ENCODE data around the gene ELOA.

DNA sequence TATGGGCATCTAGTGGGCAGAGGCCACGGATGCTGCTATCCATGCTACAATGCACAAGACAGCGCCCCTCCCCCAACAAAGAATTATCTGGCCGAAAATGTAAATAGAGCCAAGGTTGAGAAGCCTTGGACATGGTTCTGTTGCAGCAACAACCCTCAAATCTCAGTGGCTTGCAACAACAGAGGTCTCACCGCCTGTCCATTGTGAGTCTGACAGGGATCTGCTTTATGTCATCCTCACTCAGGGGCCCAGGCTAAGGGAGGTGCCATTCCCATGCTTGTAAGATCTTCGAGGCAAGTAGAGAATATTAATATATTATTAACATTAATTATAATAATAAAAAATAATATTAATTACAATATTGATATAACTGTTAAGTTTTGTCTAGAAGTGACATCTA is 25.5 kb downstream of the ELOA start:
- TF ChIP-seq MAX (IDR thresholded peaks at IDR 0.05), result no peak
- TF ChIP-seq TAF1 (IDR thresholded peaks at IDR 0.05; ENCODE audit: low read depth), result no peak
- no peak for TF ChIP-seq FOXM1 (IDR thresholded peaks at IDR 0.05; ENCODE audit: borderline replicate concordance, low read depth)
- no peak for TF ChIP-seq EP300 (IDR thresholded peaks at IDR 0.05; ENCODE audit: borderline replicate concordance)
- no peak for TF ChIP-seq ZBTB7A (IDR thresholded peaks at IDR 0.05; ENCODE audit: low read depth)
- TF ChIP-seq TEAD4 (IDR thresholded peaks at IDR 0.05), result no peak
- TF ChIP-seq REST (IDR thresholded peaks at IDR 0.05; ENCODE audit: low read depth), result no peak
- TF ChIP-seq TCF12 (IDR thresholded peaks at IDR 0.05; ENCODE audit: low read depth), result no peak
